ENCODE results near the gene YY1AP1.
"Not testable (repeated sequence)": the region's sequence is repeated elsewhere in the genome, so short reads cannot be mapped to it uniquely, and the experiment has no call there.

The YY1AP1 gene

GRCh38 chr1:155694167-155694566 is 5.6 kb upstream of the YY1AP1 start:
- DNase-seq, result no peak

GRCh38 chr1:155691992-155692528 is 3.5 kb upstream of the YY1AP1 start:
- DNase-seq, result no peak

- DNase-seq, result not testable (repeated sequence)
Measured at GRCh38 chr1:155689081-155689607, 570 bp upstream of the YY1AP1 start, which contains the start of gene DAP3. TSS of gene DAP3 (plus strand) at chr1:155689091. CDS start at chr1:155709780, 20,689 bp downstream.

DNA sequence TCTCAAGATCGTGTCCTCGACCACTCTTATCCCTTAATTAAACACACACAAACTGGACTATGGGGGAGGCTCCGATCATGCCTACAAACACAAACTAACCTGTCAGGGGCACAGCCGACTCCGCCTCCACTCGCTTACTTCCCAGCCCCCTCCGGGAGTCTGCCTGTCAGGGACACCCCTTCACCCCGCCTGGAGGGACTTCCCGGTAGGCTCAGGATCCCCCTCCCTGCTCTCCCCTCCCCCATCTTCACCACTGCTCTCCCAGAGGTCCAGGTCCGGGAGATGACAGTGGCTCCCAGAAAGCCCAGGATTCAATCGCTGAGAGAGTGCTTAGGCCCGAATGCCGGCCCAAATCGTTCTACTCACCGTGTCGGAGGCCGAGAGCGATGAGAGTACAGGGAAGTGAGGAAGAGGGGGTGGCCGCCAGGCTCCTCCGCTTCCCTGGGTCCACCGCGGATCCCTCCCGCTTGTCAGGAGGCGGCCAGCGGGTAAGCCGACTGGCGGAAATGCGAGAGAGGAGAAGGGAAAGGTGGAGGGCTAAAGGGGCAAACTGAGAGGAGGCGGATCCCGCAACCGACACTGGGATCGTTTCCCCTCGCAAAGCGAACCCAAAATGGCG is 760 bp downstream of the YY1AP1 start:
- DNase-seq, result peak; percentile 79

DNA sequence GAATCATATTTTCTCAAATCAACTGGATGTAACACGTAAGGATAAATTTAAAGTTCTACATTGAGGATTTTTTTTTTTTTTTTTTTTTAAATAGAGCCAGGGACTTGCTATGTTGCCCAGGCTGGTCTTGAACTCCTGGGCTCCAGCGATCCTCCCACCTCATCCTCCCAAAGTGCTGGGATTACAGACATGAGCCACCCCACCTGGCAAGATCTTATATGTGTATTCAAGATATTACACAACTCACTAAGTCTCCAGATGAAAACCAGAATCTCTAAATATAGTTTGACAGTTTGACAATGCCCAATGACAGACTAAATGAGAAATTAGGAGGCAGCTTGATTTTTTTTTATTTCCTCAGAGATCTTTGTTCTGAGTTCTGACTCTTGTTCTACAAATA is 6.8 kb downstream of the YY1AP1 start:
- DNase-seq, result no peak

DNA sequence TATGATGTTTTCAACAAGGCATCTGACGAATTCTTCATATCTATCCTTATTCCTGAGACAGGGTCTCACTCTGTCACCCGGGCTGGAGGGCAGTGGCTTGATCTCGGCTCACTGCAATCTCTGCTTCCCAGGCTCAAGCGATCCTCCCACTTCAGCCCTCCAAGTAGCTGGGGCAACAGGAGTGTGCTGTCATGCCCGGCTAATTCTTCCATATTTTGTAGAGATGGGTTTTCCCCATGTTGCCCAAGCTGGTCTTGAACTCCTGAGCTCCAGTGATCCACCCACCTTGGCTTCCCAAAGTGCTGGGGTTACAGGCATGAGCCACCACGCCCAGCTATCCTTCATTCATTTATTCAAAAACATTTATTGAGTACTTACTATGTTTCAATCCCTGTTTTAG is 8.0 kb downstream of the YY1AP1 start:
- DNase-seq, result no peak

DNA sequence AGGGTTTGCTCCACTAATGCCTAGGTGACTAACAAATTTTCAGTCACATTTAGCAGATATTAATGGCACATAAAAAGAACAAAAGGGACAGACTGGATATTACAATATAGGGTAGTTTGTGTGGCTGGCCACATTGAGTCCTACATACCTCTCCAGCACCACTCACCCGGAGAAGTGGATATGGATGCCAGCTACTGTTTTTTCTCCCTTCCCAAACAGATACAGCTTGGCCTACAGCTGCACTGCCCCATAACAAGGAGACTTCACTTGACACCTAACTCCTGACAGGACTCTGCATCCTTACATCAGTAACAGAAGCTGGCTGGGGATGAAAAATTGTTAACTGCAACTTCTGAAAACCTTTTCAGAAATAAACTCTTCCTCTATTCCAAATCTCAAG is 9.6 kb downstream of the YY1AP1 start:
- DNase-seq, result not testable (repeated sequence)

DNA sequence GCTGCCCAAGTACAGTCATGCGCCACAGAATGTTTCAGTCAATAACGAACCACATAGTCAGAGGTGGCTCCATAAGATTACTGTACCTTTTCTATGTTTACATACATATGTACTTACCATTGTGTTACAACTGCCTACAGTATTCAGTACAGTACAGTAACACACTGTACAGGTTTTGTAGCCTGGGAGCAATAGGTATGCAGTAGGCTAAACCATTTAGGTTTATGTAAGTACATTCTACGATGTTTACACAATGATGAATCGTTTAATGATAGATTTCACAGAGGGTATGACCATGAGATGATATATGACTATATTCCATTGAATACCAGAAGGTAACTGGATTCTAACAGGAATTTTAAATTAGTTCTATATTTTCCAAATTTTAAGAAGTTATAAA is 10.5 kb downstream of the YY1AP1 start:
- DNase-seq, result no peak

- DNase-seq, result no peak
Measured at GRCh38 chr1:155673003-155673402, 15.6 kb downstream of the YY1AP1 start.

GRCh38 chr1:155671750-155672149 is 16.8 kb downstream of the YY1AP1 start:
- DNase-seq, result no peak

- no peak for DNase-seq
Measured at GRCh38 chr1:155669233-155670162, 19.1 kb downstream of the YY1AP1 start.

DNA sequence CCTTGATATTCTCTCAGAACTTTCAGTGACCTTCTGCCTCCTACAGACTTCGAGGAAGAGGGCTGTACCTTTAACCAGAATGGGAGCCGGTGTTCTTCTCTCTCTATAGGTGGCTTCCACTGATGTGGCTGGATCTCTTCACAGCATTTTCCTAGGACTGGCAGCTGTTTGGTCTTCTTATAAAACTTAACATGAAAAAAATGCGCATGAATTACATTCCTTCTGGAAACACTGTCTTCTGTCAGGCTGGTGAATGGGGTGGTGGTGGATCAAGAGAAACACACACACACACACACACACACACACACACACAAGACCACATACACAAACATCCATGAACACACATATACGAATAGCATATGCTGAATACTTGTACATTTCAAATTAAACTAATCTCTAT is 27.3 kb downstream of the YY1AP1 start:
- not testable (repeated sequence) for DNase-seq

DNA sequence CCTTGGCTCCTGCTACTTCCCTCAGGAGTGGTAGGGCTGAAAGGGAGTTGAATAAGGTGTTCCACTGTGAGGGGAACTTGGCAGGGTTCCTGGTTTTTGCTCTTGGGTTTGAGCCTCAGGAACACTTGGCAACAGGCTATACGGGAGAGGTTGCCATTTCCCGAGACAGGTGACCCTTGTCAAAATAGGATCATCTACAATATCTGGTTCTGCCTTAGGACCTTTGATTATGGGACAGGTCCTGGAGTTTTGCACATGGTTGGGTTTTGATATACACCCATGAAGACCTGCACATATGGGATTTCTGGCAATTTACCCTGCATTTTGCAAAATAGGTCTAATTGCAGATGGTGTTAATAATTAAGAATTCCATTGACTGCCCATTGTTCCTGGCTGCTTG is 31.1 kb downstream of the YY1AP1 start:
- DNase-seq, result no peak

GRCh38 chr1:155652951-155653350 is 35.6 kb downstream of the YY1AP1 start:
- no peak for DNase-seq

- DNase-seq, result no peak
Measured at GRCh38 chr1:155651861-155652661, 36.5 kb downstream of the YY1AP1 start.

- no peak for DNase-seq
Measured at GRCh38 chr1:155650231-155650757, 38.3 kb downstream of the YY1AP1 start.

- no peak for DNase-seq
Measured at GRCh38 chr1:155649676-155650075, 38.9 kb downstream of the YY1AP1 start.

DNA sequence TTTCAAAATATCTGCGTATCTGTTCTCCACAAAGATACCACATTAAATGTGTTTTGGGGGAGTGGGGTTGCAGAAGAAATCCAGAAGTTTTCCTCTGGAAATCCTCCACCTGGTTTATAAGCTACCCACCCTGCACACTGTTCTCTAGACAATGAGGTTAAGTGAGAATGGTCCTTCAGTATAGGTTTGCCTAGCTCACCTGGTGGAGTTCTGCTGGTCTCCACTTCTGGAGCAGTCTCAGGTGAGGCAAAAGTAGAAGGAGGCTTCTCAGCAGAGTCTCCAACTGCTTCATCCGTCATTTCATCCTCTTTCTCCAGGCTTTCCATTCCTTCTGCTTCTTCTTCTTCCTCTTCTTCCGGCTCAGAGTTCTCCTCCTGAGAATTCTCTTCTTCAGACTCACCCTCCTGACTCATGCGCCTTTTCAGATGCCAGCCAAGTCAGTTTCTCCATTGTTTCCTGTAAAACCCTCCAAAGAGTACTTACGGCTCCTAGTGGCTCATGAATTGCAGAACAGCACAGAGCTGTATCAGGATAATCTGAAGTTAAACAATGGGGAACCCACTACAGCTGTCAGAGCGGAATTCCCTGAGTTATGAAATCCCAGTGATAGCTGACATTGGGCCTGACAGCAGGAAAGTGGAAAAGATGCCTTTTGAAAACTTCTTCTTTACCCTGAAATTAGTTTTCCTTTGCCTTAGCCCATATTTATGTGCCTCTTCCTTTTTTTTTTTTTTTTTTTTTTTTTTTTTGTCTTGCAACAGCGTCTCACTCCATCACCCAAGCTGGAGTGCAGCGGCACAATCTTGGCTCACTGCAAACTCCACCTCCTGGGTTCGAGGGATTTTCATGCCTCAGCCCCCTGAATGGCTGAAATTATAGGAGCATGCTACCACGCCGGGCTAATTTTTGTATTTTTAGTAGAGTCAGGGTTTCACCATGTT is 40.1 kb downstream of the YY1AP1 start:
- DNase-seq, result no peak

DNA sequence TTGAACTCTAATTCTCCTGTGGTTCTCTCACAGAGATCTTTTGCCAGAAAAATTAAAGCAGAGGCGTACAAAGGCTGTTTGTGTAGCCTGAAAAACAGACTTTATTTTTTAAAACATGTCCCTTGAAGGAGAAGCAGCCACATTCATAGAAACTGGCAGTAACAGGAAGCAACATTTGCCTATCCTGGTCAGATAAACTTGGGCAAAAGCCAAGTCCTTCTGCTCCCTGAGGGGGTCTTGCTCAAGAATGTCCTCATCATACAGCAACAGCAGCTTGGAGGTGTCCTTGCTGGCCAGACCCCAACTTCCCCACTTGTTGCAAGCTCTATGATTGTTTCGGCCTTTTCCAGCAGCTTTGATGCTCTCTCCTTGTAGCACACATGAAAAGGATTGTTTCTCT is 42.3 kb downstream of the YY1AP1 start:
- DNase-seq, result no peak

DNA sequence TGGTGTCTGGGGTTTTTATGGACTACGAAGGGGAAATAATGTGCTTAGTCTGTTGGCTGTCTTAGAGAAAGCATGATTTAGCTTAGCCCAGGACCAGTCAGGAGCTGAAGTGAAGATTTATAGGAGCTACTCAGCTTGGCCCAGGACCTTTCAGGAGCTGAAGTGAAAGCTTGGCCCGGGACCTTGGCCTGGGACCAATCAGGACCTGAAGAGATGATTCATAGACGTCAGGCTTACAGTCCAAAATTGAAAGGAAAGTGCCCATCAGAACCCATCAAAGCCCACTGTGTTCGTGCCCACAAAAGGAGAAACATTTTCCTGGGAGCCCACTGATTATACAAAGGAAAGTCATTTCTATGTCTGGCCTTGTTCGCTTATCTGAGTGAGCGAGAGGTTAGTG is 42.9 kb downstream of the YY1AP1 start:
- no peak for DNase-seq

GRCh38 chr1:155645034-155645598 is 43.5 kb downstream of the YY1AP1 start:
- no peak for DNase-seq

Data from right forelimb (tissue), 1 donor.